Heart left ventricle (tissue), 16 donors: ENCODE measurements around the gene C1orf21. TPM values are rescaled to one million over a fixed set of nuclear protein-coding genes. Genes with fewer than 3 reads are reported as not detected.

ENCODE experiments used
- ATAC-seq, 4 donors: fragments of 200-7000 bp; cut with Tn5 transposase; one replicate each; pipeline ENCODE4 v1.9.1; 2020 to 2022; ENCODE audit warnings: moderate library complexity in 4 of 4, mild to moderate bottlenecking in 3 of 4, moderate number of reproducible peaks in 1 of 4
- DNase-seq, 5 donors: peaks; one replicate each; pipeline ENCODE4 v3.0.0-alpha.2; 2020
- H3K27ac ChIP-seq, 12 donors: fragments of 200-600 bp; sonication (generic) in 4 of 12; one replicate each; pipeline versions ENCODE4 v1.5.0 to v1.8.0; 2016 to 2022; ENCODE audit warnings: mild to moderate bottlenecking in 2 of 12
- H3K27me3 ChIP-seq, 9 donors: fragments of 200-600 bp; sonication (generic) in 2 of 9; one replicate each; pipeline versions ENCODE4 v1.5.1 to v1.8.0; 2016 to 2022; ENCODE audit warnings: mild to moderate bottlenecking in 3 of 9
- H3K36me3 ChIP-seq, 9 donors: fragments of 200-600 bp; sonication (generic) in 2 of 9; one replicate each; pipeline versions ENCODE4 v1.5.0 to v1.8.0; 2018 to 2022; ENCODE audit warnings: mild to moderate bottlenecking in 2 of 9
- H3K4me1 ChIP-seq, 12 donors: fragments of 200-600 bp; sonication (generic) in 4 of 12; one replicate each; pipeline versions ENCODE4 v1.5.0 to v1.8.0; 2016 to 2022; ENCODE audit warnings: mild to moderate bottlenecking in 3 of 12
- H3K4me3 ChIP-seq, 12 donors: fragments of 200-600 bp; sonication (generic) in 4 of 12; one replicate each; pipeline versions ENCODE4 v1.5.0 to v1.8.0; 2017 to 2022; ENCODE audit warnings: mild to moderate bottlenecking in 9 of 12, moderate library complexity in 4 of 12
- H3K9me3 ChIP-seq, 12 donors: fragments of 200-600 bp; sonication (generic) in 4 of 12; one replicate each; pipeline versions ENCODE4 v1.5.0 to v1.8.0; 2016 to 2022; ENCODE audit warnings: mild to moderate bottlenecking in 1 of 12
- POLR2A ChIP-seq, 2 donors: fragments of 450-650 bp; IDR thresholded peaks; one replicate each; pipeline ENCODE4 v1.6.1; 2017; ENCODE audit warnings: antibody characterized with exemption in 2 of 2, mild to moderate bottlenecking in 2 of 2, moderate library complexity in 2 of 2
- WGBS, 4 donors: extraction: QIAGEN DNeasy Blood & Tissue Kit in 2 of 4; methylation state at CpG; one replicate each; pipeline versions ENCODE4 v1.1.5 to v1.1.7; 2013 to 2018; 5-methylcytosine and 5-hydroxymethylcytosine counted together
- intact Hi-C, 10 donors: fragments of 100-400 bp; cut with DNase I; formaldehyde crosslinking; loops; one replicate each; pipeline versions ENCODE4 v1.11.1 to v1.14.2; 2022
- polyA plus RNA-seq, 2 donors: library from polyadenylated mRNA; stranded (reverse); fragments of 200-250 nt; gene quantifications; one replicate each; pipeline ENCODE4 v1.2.3, GENCODE V29; 2013
- total RNA-seq, 9 donors: library from RNA; depleted of rRNA in 2 of 9; stranded (reverse); fragments of >200 nt in 2 of 9; fragmentation: NEBNext Ultra II Directional in 3 of 9; extraction: Animal tissue kit (Norgen Biotek cat#: 25700) in 3 of 9; gene quantifications; one replicate each; pipeline versions ENCODE4 v1.1.0 to v1.2.4, GENCODE V29; 2016 to 2023
- TF ChIP-seq, protein P1 (sequence below), 12 donors: fragments of 200-600 bp; sonication (generic) in 4 of 12; IDR thresholded peaks; one replicate each; pipeline versions ENCODE4 v1.5.0 to v1.8.0; 2018 to 2022; ENCODE audit warnings: antibody characterized with exemption in 12 of 12, mild to moderate bottlenecking in 5 of 12
- donor health status: ischemic (EF 13 %, LVEDD 7.1; RV severe dilation, severe dysfunction).
- donor health status: healthy with polysubstance abuse.
- donor health status: DM: no; HTN: yes; CAD: no.
- donor health status: DM: no; HTN: no; CAD: no.
- donor health status: ischemic (EF 25% LVEDD 6.9; RV normal size, moderate dysfunction).
- donor health status: ischemic (EF 25% LVEDD 5.7; RV mildly dilated, moderate dysfunction).
- donor health status: healthy.
- donor health status: DM: yes; HTN: yes; CAD: no.
- donor health status: ischemic (EF 35%, LVEDD 5.7; RV mildly dilated, moderate dysfunction).
- donor health status: nonischemic (EF 11% LVEDD 7.7; RV severe dilation, severe dysfunction).
- donor health status: DM: yes; HTN: yes; CAD: no.
- donor health status: PGD.
- donor health status: ischemic (EF 29% LVEDD 5.4; RV normal size, mild dysfunction).
- donor health status: nonischemic (EF 23%, LVEDD 6.1; RV moderate dilation, normal function).

C1orf21 gene
- total and polyA plus RNA-seq, 11 donors = 32.0 to 81.3 (median 68.4) TPM

DNA sequence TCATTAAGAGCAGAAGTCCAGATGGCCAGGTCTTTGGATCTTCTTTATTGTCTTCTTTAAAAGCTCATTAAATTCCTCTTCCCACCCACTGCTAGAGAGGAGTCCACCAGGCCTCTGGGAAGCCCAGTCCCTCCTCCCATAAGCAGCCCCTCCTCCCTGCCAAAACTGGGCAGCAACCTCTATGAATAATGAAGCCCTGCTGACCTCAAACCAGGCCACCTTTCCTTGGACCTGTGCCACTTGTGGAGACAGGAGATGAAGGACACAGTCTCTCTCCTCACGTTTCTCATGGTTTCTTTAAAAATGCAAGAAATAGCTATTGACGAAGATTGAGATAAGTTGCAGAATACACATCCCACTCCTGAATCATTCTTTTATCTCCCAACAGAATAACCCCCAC, 255.1 kb downstream of the C1orf21 start:
- ATAC-seq (no peak), DNase-seq (no peak)
- Histone ChIP-seq H3K36me3 (no peaks in the 10 kb centered on the region), H3K27ac (no peak overlapping the region), H3K4me3 (no peak overlapping the region), H3K27me3 (no peaks in the 10 kb centered on the region), H3K9me3 (no peaks in the 10 kb centered on the region), H3K4me1 (peaks cover 0 to 11% (median 0%) of the 10 kb centered on the region in 12 donors)
- intact Hi-C loops = no loop called here
- TF ChIP-seq, protein P1, sequence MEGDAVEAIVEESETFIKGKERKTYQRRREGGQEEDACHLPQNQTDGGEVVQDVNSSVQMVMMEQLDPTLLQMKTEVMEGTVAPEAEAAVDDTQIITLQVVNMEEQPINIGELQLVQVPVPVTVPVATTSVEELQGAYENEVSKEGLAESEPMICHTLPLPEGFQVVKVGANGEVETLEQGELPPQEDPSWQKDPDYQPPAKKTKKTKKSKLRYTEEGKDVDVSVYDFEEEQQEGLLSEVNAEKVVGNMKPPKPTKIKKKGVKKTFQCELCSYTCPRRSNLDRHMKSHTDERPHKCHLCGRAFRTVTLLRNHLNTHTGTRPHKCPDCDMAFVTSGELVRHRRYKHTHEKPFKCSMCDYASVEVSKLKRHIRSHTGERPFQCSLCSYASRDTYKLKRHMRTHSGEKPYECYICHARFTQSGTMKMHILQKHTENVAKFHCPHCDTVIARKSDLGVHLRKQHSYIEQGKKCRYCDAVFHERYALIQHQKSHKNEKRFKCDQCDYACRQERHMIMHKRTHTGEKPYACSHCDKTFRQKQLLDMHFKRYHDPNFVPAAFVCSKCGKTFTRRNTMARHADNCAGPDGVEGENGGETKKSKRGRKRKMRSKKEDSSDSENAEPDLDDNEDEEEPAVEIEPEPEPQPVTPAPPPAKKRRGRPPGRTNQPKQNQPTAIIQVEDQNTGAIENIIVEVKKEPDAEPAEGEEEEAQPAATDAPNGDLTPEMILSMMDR (IDR thresholded peaks at IDR 0.05) = no peak
- TF ChIP-seq POLR2A (IDR thresholded peaks at IDR 0.05) = no peak
- 66 to 78% (median 71%) methylated on average over 2 of the region's 2 CpGs for WGBS, 4 donors

DNA sequence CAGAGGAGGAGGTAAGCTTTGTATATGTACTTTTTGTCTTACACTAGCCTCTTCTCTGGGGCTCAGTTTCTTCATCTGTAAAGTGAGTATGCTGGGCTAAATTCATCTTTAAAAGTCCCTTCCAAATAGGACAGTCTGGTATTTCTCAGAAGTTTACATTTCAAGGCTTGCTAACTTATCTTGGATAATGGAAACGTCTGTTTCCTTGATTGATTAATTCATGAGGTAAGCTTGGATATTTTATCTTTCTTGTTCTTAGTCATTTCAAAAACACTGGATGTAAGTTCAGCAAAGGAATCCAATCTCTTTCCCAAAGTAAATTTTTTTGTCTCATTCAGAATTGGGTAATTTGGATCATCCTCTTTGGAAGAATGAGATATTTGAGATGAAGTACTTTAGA, 256.8 kb downstream of the C1orf21 start:
- no peak for TF ChIP-seq POLR2A (IDR thresholded peaks at IDR 0.05)
- TF ChIP-seq, protein P1 (IDR thresholded peaks at IDR 0.05) = no peak
- intact Hi-C loops = no loop called here
- WGBS, 4 donors = 65 to 80% (median 79%) methylated on average over 1 of the region's 1 CpG
- Histone ChIP-seq H3K27me3 (no peaks in the 10 kb centered on the region), H3K9me3 (no peaks in the 10 kb centered on the region), H3K27ac (no peak overlapping the region), H3K4me1 (peaks cover 0 to 18% (median 6%) of the 10 kb centered on the region in 12 donors), H3K4me3 (no peak overlapping the region), H3K36me3 (no peaks in the 10 kb centered on the region)
- DNase-seq (no peak), ATAC-seq (no peak)

DNA sequence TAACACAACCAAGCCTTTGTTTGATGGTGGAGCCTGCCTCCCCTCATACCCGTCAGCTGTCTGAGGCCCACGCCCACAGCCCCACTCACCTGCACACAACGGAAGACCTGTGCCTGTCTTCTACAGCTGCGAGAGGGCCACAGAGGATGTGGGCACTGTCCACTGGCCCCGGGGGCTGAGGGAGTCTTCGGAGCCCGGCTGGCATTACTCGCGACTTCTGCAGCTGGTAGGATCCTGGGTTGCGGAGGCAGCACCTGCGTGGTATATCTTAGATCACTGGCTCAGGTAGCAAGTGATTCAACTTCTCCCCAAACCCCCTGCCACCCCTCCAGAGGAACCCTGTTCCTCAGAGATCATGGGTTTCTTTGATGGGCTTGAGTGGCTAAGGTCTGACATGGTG, 257.9 kb downstream of the C1orf21 start:
- TF ChIP-seq POLR2A (IDR thresholded peaks at IDR 0.05) = no peak
- TF ChIP-seq, protein P1 (IDR thresholded peaks at IDR 0.05) = no peak
- intact Hi-C loops = no loop called here
- WGBS, 4 donors = 98 to 100% (median 99%) methylated on average over 2 to 11 of the region's 11 CpGs

DNA sequence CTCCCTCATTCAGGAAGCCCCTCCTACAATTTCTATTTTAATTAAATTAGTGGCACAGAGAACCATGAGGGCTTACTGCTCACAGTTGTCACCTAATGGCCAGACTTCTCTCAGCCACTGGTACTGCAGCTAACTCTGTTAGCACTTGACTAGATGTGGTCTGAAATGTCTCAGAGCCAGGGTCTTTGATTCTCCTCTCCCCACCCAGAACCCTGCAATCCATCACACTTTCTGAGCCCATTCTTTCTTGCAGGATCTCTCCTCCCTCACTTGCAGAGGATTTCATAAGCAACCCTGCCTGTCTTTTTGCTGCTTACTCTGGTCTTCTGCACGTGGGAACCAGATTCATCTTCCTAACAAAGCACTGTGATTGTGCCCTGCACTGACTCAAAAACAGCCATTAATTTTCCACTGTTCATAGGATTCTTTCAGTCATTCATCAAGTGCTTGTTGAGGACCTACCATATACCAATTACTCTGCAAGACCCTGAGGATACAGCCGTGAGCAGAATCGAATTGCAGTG, 259.4 kb downstream of the C1orf21 start:
- no peaks in the 10 kb centered on the region for H3K36me3 ChIP-seq
- no peak overlapping the region for H3K27ac ChIP-seq
- no peak for TF ChIP-seq POLR2A (IDR thresholded peaks at IDR 0.05)
- TF ChIP-seq, protein P1 (IDR thresholded peaks at IDR 0.05) = no peak
- H3K4me1 ChIP-seq = peaks cover 0 to 34% (median 21%) of the 10 kb centered on the region in 12 donors
- WGBS, 4 donors = 86 to 93% (median 93%) methylated on average over 3 of the region's 3 CpGs
- DNase-seq (no peak), ATAC-seq (no peak)
- no peaks in the 10 kb centered on the region for H3K27me3 ChIP-seq
- H3K4me3 ChIP-seq = no peak overlapping the region
- no peaks in the 10 kb centered on the region for H3K9me3 ChIP-seq
- intact Hi-C loops = no loop called here

More for the DNA sequence above, 257.9 kb downstream of the C1orf21 start:
- H3K9me3 ChIP-seq = no peaks in the 10 kb centered on the region
- H3K27me3 ChIP-seq = no peaks in the 10 kb centered on the region
- no peak for ATAC-seq
- no peak overlapping the region for H3K4me3 ChIP-seq
- no peak for DNase-seq
- H3K27ac ChIP-seq = no peak overlapping the region
- H3K4me1 ChIP-seq = peaks cover 0 to 28% (median 18%) of the 10 kb centered on the region in 12 donors
- H3K36me3 ChIP-seq = no peaks in the 10 kb centered on the region
